Measurements from ENCODE around the gene DARS2.
"Not testable (repeated sequence)": the region's sequence is repeated elsewhere in the genome, so short reads cannot be mapped to it uniquely, and the experiment has no call there.

Gene DARS2, protein sequence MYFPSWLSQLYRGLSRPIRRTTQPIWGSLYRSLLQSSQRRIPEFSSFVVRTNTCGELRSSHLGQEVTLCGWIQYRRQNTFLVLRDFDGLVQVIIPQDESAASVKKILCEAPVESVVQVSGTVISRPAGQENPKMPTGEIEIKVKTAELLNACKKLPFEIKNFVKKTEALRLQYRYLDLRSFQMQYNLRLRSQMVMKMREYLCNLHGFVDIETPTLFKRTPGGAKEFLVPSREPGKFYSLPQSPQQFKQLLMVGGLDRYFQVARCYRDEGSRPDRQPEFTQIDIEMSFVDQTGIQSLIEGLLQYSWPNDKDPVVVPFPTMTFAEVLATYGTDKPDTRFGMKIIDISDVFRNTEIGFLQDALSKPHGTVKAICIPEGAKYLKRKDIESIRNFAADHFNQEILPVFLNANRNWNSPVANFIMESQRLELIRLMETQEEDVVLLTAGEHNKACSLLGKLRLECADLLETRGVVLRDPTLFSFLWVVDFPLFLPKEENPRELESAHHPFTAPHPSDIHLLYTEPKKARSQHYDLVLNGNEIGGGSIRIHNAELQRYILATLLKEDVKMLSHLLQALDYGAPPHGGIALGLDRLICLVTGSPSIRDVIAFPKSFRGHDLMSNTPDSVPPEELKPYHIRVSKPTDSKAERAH

DNA sequence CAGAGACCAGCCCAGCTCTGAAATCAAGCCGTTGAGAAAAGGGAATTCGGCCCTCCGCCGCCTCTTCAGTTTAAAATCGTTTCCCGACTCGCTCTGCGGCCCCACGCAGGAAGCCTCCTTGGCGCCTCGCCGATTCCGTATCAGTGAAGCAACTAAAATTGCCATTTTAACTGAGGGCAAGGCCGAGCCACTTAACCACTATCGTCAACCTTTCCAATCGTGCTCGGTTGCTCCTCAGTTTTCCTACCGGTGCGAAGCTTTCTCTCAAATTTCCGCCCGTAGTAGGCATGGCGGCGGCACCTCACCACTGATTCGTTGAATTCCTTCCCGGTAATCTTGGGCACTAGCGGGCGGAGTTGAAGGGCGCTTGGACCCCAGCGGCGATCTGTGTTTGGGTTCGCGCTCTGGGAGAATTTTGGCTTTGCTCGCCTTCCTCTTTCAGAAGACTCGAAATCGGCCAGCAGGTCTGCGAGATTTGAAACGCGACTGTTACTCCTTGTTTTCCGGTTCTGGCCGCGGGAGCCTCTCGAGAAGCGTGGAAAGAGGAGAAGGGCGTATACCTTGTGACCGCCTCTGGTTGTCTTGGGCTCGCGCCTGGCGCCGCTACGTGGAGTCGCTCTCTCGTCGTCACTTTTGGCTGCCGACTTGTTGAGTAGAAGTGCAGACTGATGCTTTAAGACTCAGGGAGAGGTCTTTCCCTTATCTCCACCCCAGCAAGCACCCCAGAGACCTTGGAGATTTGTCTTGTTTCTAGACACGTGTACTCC lies at the start of gene DARS2, which contains the start of gene CENPL:
Gene DARS2 (plus strand): TSS at position 359 of the 767 bp plus-strand sequence. CDS start 557 bp downstream, outside the sequence.
Gene CENPL (minus strand): TSS at position 569 of the 767 bp plus-strand sequence. CDS start 13,584 bp downstream, outside the sequence.
- DNase-seq (ENCODE audit: low read depth): peak; percentile 92

DNA sequence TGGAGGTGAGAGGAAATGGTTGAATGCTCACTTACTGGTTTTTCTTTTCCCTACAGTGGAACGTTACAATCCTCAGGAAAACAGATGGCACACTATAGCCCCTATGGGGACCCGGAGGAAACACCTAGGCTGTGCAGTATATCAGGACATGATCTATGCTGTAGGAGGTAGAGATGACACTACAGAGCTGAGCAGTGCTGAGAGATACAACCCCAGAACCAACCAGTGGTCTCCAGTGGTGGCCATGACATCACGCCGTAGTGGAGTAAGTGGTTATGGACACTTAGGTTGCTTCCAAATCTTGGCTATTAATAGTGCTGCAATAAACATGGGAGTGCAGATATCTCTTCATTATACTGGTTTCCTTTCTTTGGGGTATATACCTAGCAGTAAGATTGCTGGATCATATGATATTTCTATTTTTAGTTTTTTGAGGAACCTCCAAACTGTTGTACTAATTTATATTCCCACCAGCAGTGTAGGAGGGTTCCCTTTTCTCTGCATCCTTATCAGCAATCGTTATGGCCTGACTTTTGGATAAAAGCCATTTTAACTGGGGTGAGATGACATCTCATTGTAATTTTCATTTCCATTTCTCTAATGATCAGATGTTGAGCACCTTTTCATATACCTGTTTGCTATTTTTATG lies 48.8 kb upstream of the DARS2 start:
- DNase-seq (ENCODE audit: low read depth): no peak

- DNase-seq (ENCODE audit: low read depth): peak; percentile 0
These were observed 44.5 kb upstream of the DARS2 start for GRCh38 chr1:173779936-173780335.

DNA sequence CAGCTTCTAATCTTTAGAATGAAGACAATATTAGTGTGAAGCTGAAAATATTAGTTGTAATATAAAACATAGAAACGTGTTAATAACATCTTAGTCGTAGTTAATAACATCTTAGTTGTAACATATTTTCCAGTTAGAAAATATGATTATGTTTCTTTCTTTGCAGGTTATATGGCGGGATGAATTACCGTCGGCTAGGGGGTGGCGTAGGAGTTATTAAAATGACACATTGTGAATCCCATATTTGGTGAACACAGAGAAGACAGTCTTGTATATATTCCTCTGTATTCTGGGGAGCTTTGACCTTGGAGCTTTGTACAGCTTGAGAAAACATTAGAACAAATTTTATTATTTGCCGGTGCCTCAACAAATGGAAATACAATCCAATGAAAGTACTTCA lies 39.5 kb upstream of the DARS2 start:
- no peak for DNase-seq (ENCODE audit: low read depth)

GRCh38 chr1:173789841-173790240 lies 34.6 kb upstream of the DARS2 start:
- DNase-seq (ENCODE audit: low read depth): no peak

DNA sequence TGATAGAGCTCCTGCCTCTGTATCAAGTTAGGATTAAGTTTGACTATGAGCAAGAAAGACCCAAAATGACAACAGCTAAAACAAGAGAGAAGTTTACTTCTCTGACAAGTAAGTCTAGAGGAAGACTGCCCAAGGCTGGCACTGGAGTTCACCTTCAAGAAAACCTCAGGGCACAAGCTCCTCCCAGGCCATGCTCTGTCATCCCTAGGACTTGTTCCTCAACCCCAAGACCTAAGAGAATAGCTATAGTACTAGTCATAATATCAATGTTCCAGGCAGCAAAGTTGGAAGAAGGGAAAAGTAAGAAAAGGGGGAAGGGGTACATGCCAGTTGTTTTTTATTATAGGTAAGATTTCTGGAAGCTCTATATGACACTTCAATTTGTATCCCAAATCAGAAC lies 26.4 kb upstream of the DARS2 start:
- no peak for DNase-seq (ENCODE audit: low read depth)

- DNase-seq (ENCODE audit: low read depth): not testable (repeated sequence)
These were observed 24.5 kb upstream of the DARS2 start for GRCh38 chr1:173799995-173800394.

DNA sequence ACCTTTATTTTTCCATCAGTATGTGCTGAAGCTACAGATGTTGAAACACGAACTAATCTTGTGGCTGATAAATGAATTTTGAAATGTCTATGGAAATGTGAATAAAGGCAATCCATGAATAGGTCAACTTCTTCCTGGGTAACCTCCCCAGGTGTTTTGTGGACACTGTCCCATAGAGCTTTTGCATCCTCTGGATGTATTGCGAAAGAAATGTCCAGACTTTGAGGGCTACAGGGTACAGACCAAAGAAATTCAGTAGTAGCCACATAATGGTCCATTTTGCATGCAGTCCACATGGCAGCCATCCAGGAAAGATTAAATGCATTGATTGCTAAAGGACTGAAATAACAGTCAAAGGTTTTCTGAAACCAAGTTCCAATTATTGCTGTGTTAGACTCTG lies 21.5 kb upstream of the DARS2 start:
- no peak for DNase-seq (ENCODE audit: low read depth)

DNA sequence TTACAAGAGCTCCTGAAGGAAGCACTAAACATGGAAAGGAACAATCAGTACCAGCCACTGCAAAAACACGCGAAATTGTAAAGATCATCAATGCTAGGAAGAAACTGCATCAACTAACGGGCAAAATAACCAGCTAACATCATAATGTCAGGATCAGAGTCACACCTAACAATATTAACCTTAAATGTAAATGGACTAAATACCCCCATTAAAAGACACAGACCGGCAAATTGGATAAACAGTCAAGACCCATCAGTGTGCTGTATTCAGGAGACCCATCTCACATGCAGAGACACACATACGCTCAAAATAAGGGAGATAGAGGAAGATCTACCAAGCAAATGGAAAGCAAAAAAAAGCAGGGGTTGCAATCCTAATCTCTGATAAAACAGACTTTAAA lies 10.8 kb upstream of the DARS2 start:
- not testable (repeated sequence) for DNase-seq (ENCODE audit: low read depth)

DNA sequence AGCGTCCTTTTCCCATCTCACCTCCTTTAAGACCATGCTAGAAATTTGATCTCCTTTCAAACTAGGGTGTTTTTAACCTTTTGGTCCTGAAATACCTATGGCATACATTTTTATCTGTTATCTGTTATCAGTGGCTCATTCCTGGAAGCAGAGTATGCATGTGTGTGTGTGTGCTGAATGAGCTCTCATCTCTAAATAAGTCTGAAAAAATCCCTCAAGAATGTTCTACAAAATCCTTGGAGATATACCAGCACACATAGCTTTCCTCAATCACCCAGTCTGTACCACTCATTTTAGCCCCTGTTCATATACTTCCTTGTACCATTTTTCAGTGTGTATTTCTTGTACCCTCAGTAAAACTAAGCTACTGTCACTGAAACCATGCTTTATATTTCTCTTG lies 6.0 kb upstream of the DARS2 start:
- no peak for DNase-seq (ENCODE audit: low read depth)

DNA sequence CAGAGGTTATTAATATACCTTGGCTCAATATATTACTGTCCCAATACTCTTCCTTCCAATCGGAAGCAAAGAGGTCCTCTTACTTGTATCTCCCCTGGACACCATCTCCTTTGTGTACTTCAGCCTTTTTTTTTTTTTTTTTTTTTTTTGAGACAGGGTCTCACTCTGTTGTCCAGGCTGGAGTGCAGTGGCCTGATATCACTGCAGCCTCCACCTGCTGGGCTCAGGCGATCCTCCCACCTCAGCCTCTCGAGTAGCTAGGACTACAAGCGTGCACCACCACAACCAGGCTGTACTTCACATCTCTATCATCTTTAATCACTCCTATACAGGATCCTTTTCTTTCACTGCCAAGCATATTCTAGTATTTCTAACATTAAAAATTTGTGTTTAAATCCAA lies 2.8 kb upstream of the DARS2 start:
- no peak for DNase-seq (ENCODE audit: low read depth)

DNA sequence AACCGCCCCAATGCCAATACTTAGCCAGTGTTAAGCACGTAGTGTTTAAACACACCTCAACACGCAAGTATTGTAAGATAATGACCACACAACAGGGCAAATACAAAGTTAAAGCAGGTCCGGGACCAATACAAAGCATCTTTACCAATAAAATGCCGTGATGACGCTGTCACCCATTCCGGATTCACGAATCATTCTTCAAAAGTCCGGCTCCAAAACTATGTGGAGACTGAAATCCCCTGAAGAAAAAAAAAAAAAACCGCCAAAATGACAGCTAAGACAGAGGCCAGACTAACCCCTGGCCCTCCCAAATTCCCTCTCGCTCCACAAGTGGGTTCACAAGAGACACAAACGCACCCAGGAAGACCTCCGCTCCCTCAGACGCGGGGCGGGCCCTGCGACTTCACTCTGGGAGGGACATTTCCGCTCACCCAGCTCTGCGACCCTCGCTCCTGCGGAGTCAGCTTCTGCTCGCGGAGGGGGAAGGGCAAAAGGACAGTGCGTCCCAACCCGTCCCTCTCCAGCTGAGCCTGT lies 625 bp upstream of the DARS2 start:
- peak; percentile 8 for DNase-seq (ENCODE audit: low read depth)

- no peak for DNase-seq (ENCODE audit: low read depth)
These were observed 3.1 kb downstream of the DARS2 start for GRCh38 chr1:173827611-173828010.

DNA sequence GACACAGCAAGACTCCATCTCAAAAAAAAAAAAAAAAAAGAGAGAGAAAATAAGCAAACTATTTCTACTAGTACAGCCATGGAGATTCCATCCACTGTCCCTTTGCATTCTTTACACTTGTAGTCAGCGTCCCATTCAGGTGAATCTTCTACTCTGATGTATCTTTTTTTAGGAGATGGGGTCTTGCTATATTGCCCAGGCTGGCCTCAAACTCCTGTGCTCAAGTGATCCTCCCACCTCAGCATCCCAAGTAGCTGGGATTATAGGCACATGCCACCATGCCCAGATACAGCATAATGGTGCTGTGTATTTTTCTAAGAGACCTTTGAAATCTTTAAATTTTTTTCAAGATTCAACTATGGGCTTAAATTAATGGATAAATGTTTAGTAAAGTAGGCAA lies 8.3 kb downstream of the DARS2 start:
- no peak for DNase-seq (ENCODE audit: low read depth)

- no peak for DNase-seq (ENCODE audit: low read depth)
These were observed 27.6 kb downstream of the DARS2 start for GRCh38 chr1:173852105-173852504.

GRCh38 chr1:173853074-173853473 lies 28.6 kb downstream of the DARS2 start:
- DNase-seq (ENCODE audit: low read depth): peak; percentile 24

GRCh38 chr1:173856014-173856413 lies 31.5 kb downstream of the DARS2 start:
- DNase-seq (ENCODE audit: low read depth): no peak

GRCh38 chr1:173856903-173857302 lies 32.4 kb downstream of the DARS2 start:
- DNase-seq (ENCODE audit: low read depth): no peak

DNA sequence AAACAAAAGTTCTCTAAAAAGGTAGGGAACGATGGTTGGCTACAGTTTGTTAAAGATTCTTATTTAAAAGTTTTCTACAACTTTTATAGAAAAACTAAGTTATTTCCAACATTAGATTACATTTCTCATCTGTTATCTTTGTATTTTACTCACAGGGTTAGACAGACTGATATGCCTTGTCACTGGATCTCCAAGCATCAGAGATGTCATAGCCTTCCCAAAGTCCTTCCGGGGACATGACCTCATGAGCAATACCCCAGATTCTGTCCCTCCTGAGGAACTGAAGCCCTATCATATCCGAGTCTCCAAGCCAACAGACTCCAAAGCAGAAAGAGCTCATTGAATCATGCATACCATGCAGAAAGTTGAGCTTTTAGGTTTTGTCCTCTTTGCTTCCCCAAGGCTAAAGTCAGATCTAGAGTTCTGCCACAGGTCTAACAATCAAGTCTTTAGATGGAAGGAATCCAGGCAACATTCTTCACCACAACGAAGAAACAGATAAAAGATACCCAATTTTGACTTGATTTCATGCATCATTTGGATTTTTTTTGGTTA lies 33.0 kb downstream of the DARS2 start:
- no peak for DNase-seq (ENCODE audit: low read depth)

GRCh38 chr1:173859547-173859946 lies 35.1 kb downstream of the DARS2 start:
- DNase-seq (ENCODE audit: low read depth): not testable (repeated sequence)

GRCh38 chr1:173860065-173860464 lies 35.6 kb downstream of the DARS2 start:
- DNase-seq (ENCODE audit: low read depth): no peak
